Lower leg skin (tissue), 3 donors: Measurements from ENCODE around the gene DIS3L2.
"Not testable (repeated sequence)": the region's sequence is repeated elsewhere in the genome, so short reads cannot be mapped to it uniquely, and the experiment has no call there.

Experiments used
- CTCF ChIP-seq, 3 donors: fragments of 450-650 bp; IDR thresholded peaks; one replicate each; pipeline ENCODE4 v1.5.1; 2016; ENCODE audit warnings: antibody characterized with exemption in 3 of 3, mild to moderate bottlenecking in 3 of 3, moderate library complexity in 2 of 3
- POLR2A ChIP-seq, 2 donors: fragments of 450-650 bp; IDR thresholded peaks; one replicate each; pipeline ENCODE4 v1.6.1; 2016 to 2017; ENCODE audit warnings: antibody characterized with exemption in 2 of 2, mild to moderate bottlenecking in 1 of 2, moderate library complexity in 1 of 2

GRCh38 chr2:232338094-232338758 is 376.7 kb downstream of the DIS3L2 start:
- not testable (repeated sequence) for TF ChIP-seq CTCF, POLR2A (IDR thresholded peaks at IDR 0.05)
